Sigmoid colon (tissue), 4 donors: Measurements from ENCODE around the gene BORCS6.
A peak's percentile ranks its signal among the peaks of the same experiment; 100 is the strongest.

Source experiments
- EP300 ChIP-seq, 4 donors: sonication (generic); formaldehyde crosslinking; IDR thresholded peaks; one replicate each; pipeline ENCODE4 v1.6.1; 2017; ENCODE audit warnings: antibody characterized with exemption in 4 of 4
- POLR2A ChIP-seq, 2 donors: fragments of 450-650 bp; IDR thresholded peaks; one replicate each; pipeline ENCODE4 v1.6.1; 2016; ENCODE audit warnings: antibody characterized with exemption in 2 of 2, mild to moderate bottlenecking in 2 of 2, moderate library complexity in 2 of 2
- POLR2AphosphoS5 ChIP-seq, 4 donors: sonication (generic); formaldehyde crosslinking; IDR thresholded peaks; one replicate each; pipeline ENCODE4 v1.6.1; 2017; ENCODE audit warnings: antibody characterized with exemption in 4 of 4
- TF ChIP-seq, protein P1 (sequence below), 4 experiments: fragments of 450-650 bp in 3 of 4; fragments of 200-600 bp in 1 of 4; IDR thresholded peaks; one replicate each; pipeline ENCODE4 v1.5.1; 2016 to 2019; ENCODE audit warnings: antibody characterized with exemption in 4 of 4, mild to moderate bottlenecking in 3 of 4, moderate library complexity in 2 of 4

GRCh38 chr17:8221663-8222379, 31.8 kb upstream of the BORCS6 start:
- TF ChIP-seq, protein P1, sequence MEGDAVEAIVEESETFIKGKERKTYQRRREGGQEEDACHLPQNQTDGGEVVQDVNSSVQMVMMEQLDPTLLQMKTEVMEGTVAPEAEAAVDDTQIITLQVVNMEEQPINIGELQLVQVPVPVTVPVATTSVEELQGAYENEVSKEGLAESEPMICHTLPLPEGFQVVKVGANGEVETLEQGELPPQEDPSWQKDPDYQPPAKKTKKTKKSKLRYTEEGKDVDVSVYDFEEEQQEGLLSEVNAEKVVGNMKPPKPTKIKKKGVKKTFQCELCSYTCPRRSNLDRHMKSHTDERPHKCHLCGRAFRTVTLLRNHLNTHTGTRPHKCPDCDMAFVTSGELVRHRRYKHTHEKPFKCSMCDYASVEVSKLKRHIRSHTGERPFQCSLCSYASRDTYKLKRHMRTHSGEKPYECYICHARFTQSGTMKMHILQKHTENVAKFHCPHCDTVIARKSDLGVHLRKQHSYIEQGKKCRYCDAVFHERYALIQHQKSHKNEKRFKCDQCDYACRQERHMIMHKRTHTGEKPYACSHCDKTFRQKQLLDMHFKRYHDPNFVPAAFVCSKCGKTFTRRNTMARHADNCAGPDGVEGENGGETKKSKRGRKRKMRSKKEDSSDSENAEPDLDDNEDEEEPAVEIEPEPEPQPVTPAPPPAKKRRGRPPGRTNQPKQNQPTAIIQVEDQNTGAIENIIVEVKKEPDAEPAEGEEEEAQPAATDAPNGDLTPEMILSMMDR (IDR thresholded peaks at IDR 0.05), result no peak
- TF ChIP-seq POLR2A (IDR thresholded peaks at IDR 0.05), result no peak
- TF ChIP-seq POLR2AphosphoS5 (IDR thresholded peaks at IDR 0.05), result peak in 1 of 4 donors; percentile 2
- no peak for TF ChIP-seq EP300 (IDR thresholded peaks at IDR 0.05)
